DND-41 (cell line): ENCODE measurements around the gene FAM227B.

Experiments used
- ATAC-seq: fragments of 200-7000 bp; cut with Tn5 transposase; 3 replicates; pipeline ENCODE4 v1.9.1; 2021; ENCODE audit warnings: low read depth; ENCODE audit not compliant: insufficient read depth
- DNase-seq: peaks from one replicate; pipeline ENCODE4 v3.0.0-alpha.2; 2020
- H2AFZ ChIP-seq: 2 replicates; pipeline ENCODE4 v1.6.0; 2012; ENCODE audit warnings: low read depth, low read length
- H3K27ac ChIP-seq: 2 replicates; pipeline ENCODE4 v1.5.1; 2012; ENCODE audit warnings: low read length, inconsistent platforms
- H3K27me3 ChIP-seq: fragments of 200-600 bp; sonication (generic); 2 replicates; pipeline ENCODE4 v1.6.0; 2012; ENCODE audit warnings: low read length, mild to moderate bottlenecking, inconsistent platforms; ENCODE audit not compliant: insufficient read depth, poor library complexity
- H3K36me3 ChIP-seq: 2 replicates; pipeline ENCODE4 v1.5.1; 2012; ENCODE audit warnings: low read length, inconsistent platforms; ENCODE audit not compliant: insufficient read depth
- H3K4me1 ChIP-seq: 2 replicates; pipeline ENCODE4 v1.5.1; 2012; ENCODE audit warnings: mild to moderate bottlenecking, low read length; ENCODE audit not compliant: insufficient read depth
- H3K4me2 ChIP-seq: 2 replicates; pipeline ENCODE4 v1.6.0; 2012; ENCODE audit warnings: mild to moderate bottlenecking, moderate library complexity, low read length, inconsistent platforms; ENCODE audit not compliant: insufficient read depth
- H3K4me3 ChIP-seq, 2 experiments: fragments of 200-600 bp in 1 of 2; shearing (Covaris generic) in 1 of 2; 2 replicates each; pipeline ENCODE4 v1.5.1; 2012 to 2016; ENCODE audit warnings: inconsistent platforms in 2 of 2, low read length in 2 of 2, mild to moderate bottlenecking in 2 of 2, low read depth in 1 of 2, moderate library complexity in 1 of 2
- H3K79me2 ChIP-seq: 2 replicates; pipeline ENCODE4 v1.6.0; 2012; ENCODE audit warnings: low read length, inconsistent platforms; ENCODE audit not compliant: insufficient read depth
- H3K9ac ChIP-seq: 2 replicates; pipeline ENCODE4 v1.6.0; 2012; ENCODE audit warnings: low read depth, mild to moderate bottlenecking, inconsistent platforms, low read length, moderate library complexity
- H3K9me3 ChIP-seq: 2 replicates; pipeline ENCODE4 v1.5.1; 2012; ENCODE audit warnings: low read length, moderate library complexity, mild to moderate bottlenecking, inconsistent platforms; ENCODE audit not compliant: insufficient read depth, severe bottlenecking
- H4K20me1 ChIP-seq: 2 replicates; pipeline ENCODE4 v1.6.0; 2012; ENCODE audit warnings: low read length; ENCODE audit not compliant: insufficient read depth
- EZH2 ChIP-seq: IDR thresholded peaks from 3 replicates; pipeline ENCODE4 v1.6.1; 2012; ENCODE audit warnings: borderline replicate concordance, low read depth, mild to moderate bottlenecking, moderate library complexity, low read length, inconsistent platforms; ENCODE audit not compliant: severe bottlenecking
- TF ChIP-seq, protein P1 (sequence below): IDR thresholded peaks from 2 replicates; pipeline ENCODE4 v1.5.1; 2012; ENCODE audit warnings: borderline replicate concordance, low read length, moderate library complexity, mild to moderate bottlenecking; ENCODE audit not compliant: poor library complexity, severe bottlenecking; ENCODE audit errors: extremely low read depth

FAM227B gene

DNA sequence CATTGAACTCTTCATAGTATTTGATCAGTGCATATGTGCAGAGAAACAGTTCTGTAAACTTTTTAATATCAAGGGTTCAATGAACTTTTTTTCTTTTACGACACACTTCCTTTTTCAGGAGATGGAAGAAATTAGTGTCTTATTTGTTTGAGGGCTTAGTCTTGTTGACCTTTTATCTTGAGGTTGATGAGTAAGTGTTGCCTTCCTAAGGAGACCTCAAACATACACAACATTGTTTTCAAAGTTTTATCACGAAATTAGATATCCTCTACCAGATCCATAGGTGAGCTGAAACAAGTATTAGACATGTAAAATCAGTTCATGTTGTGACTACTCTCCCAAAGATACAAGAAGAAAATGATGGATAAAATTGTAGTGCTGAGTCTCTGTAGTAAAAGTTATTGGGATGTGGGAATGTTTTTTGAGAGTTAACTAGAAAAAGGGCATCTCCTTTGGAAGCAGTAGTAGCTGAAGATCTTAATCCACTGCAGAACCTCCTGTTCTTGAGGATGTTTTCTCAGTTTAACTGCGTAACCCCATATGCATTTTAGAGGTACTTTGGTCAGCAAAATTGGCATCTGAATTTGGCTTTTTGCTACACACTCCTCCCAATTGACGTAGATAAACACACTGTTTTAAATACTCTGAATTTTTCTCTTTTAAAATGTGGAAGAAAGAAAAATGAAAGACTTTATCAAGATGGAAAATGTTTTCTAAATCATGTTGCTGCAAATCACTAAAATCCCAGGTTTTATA lies 333.8 kb downstream of the FAM227B start:
- TF ChIP-seq, protein P1, sequence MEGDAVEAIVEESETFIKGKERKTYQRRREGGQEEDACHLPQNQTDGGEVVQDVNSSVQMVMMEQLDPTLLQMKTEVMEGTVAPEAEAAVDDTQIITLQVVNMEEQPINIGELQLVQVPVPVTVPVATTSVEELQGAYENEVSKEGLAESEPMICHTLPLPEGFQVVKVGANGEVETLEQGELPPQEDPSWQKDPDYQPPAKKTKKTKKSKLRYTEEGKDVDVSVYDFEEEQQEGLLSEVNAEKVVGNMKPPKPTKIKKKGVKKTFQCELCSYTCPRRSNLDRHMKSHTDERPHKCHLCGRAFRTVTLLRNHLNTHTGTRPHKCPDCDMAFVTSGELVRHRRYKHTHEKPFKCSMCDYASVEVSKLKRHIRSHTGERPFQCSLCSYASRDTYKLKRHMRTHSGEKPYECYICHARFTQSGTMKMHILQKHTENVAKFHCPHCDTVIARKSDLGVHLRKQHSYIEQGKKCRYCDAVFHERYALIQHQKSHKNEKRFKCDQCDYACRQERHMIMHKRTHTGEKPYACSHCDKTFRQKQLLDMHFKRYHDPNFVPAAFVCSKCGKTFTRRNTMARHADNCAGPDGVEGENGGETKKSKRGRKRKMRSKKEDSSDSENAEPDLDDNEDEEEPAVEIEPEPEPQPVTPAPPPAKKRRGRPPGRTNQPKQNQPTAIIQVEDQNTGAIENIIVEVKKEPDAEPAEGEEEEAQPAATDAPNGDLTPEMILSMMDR = no peak
- TF ChIP-seq EZH2 = no peak
- DNase-seq = no peak
- Histone ChIP-seq H3K27me3 (no peaks in the 10 kb centered on the region), H3K27ac (no peak overlapping the region), H3K4me2 (no peak overlapping the region), H2AFZ (no peak overlapping the region), H3K9ac (no peak overlapping the region), H3K4me1 (no peaks in the 10 kb centered on the region), H3K9me3 (no peaks in the 10 kb centered on the region), H3K4me3 (no peak overlapping the region), H3K36me3 (peaks cover 42% of the 10 kb centered on the region), H4K20me1 (no peaks in the 10 kb centered on the region), H3K79me2 (no peaks in the 10 kb centered on the region)
- no peak for ATAC-seq

DNA sequence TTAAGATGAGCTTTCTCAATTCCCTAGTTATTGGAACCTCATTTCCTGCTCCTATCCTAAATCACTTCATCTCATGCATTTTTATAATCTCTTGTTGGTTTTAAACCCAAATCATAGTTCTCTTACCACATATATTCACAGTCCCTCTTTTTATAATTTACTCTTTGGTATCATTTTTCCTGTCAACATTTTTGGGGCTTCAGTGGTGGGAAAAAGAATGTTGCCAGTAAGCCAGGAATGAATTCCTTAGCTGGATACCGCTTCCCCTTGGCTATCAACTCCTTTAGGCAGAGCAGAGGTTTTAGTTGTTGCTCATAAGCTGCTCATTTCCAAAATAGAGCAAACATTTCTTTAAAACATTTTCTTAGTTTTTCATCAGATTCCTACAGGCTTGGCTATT lies 338.3 kb downstream of the FAM227B start:
- Histone ChIP-seq H3K9ac (no peak overlapping the region), H3K27ac (no peak overlapping the region), H3K4me3 (no peak overlapping the region), H3K36me3 (peaks cover 25% of the 10 kb centered on the region; the same call in 1 of the 2 replicates), H2AFZ (no peak overlapping the region), H3K9me3 (no peaks in the 10 kb centered on the region), H3K4me1 (no peaks in the 10 kb centered on the region), H3K27me3 (no peaks in the 10 kb centered on the region), H3K4me2 (no peak overlapping the region), H3K79me2 (no peaks in the 10 kb centered on the region), H4K20me1 (no peaks in the 10 kb centered on the region)
- ATAC-seq (no peak), DNase-seq (no peak)
- TF ChIP-seq EZH2 = no peak
- TF ChIP-seq, protein P1 = no peak

DNA sequence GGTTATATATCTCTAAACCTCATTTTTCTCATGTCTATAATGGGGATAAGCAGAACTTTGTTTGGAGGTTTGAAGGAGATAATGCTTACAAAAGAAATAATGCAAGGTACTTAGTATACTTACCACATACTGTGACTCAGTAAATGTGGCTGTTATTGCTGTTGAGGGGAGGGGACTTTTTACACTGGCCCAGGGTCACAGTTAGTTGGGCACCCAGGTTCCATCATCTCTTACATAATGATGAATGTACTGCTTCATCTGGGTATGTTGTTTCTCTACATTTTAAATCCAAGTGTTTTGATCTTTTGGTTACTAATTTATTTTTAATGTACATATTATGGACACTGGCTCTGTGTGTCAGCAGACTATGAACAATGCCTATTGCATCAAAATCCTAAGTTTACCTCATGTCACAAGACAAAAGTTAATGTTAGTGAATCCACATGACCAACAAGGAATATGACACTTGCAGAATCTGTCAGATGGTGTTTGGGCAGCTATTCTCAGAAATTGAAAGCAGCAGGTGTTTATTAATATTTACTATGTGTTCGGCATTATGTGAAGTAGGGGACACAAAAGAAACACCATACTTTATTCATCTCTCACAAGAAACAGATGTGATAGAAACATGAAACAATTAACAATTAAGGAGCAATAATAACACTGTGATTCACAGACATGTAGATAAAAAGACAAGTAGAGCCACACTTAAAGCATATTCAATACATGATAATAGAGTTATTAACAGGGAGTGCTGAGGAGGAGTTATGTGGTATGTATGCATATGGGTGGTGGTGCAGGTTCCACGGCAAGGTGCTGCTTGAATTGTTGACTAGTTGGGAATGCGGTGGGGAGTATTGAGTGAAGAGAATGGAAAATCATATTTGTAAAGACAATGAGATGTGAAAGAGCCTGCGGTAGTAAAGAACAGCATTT lies 340.8 kb downstream of the FAM227B start:
- Histone ChIP-seq H3K27ac (no peak overlapping the region), H3K36me3 (peaks cover 17% of the 10 kb centered on the region; the same call in 1 of the 2 replicates), H3K9ac (no peak overlapping the region), H4K20me1 (no peaks in the 10 kb centered on the region), H3K4me1 (no peaks in the 10 kb centered on the region), H3K79me2 (no peaks in the 10 kb centered on the region), H3K27me3 (no peaks in the 10 kb centered on the region), H3K4me3 (no peak overlapping the region), H3K4me2 (no peak overlapping the region), H2AFZ (no peak overlapping the region), H3K9me3 (no peaks in the 10 kb centered on the region)
- ATAC-seq = no peak
- DNase-seq = no peak
- TF ChIP-seq, protein P1 = no peak
- TF ChIP-seq EZH2 = no peak
